ENCODE measurements around the gene HDLBP.

HDLBP gene

GRCh38 chr2:241204010-241204384 lies 111.5 kb downstream of the HDLBP start:
- Histone ChIP-seq H3K4me3 (ENCODE audit: low read length) (no peak overlapping the region), H3K9ac (ENCODE audit: low read length) (no peak overlapping the region), H3K4me1 (ENCODE audit: low read length) (no peaks in the 10 kb centered on the region), H3K4me2 (ENCODE audit: low read length) (no peak overlapping the region), H3K79me2 (ENCODE audit: low read length) (no peaks in the 10 kb centered on the region), H3K27ac (ENCODE audit: low read length) (no peak overlapping the region), H4K20me1 (ENCODE audit: insufficient read depth, low read length) (no peaks in the 10 kb centered on the region), H3K9me3 (ENCODE audit: insufficient read depth, low read length) (no peaks in the 10 kb centered on the region), H2AFZ (ENCODE audit: low read depth, low read length) (no peak overlapping the region), H3K36me3 (replicated peaks; ENCODE audit: low read depth, low read length) (no peaks in the 10 kb centered on the region), H3K27me3 (ENCODE audit: low read depth, low read length) (no peaks in the 10 kb centered on the region)
- TF ChIP-seq, protein P1, sequence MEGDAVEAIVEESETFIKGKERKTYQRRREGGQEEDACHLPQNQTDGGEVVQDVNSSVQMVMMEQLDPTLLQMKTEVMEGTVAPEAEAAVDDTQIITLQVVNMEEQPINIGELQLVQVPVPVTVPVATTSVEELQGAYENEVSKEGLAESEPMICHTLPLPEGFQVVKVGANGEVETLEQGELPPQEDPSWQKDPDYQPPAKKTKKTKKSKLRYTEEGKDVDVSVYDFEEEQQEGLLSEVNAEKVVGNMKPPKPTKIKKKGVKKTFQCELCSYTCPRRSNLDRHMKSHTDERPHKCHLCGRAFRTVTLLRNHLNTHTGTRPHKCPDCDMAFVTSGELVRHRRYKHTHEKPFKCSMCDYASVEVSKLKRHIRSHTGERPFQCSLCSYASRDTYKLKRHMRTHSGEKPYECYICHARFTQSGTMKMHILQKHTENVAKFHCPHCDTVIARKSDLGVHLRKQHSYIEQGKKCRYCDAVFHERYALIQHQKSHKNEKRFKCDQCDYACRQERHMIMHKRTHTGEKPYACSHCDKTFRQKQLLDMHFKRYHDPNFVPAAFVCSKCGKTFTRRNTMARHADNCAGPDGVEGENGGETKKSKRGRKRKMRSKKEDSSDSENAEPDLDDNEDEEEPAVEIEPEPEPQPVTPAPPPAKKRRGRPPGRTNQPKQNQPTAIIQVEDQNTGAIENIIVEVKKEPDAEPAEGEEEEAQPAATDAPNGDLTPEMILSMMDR (IDR thresholded peaks at IDR 0.05; ENCODE audit: low read depth, low read length): no peak

- TF ChIP-seq EZH2phosphoT487 (IDR thresholded peaks at IDR 0.05; ENCODE audit: low read depth): no peak
- TF ChIP-seq, protein P1 (IDR thresholded peaks at IDR 0.05; ENCODE audit: low read depth, low read length): no peak
- Histone ChIP-seq H3K4me1 (ENCODE audit: low read length) (no peaks in the 10 kb centered on the region), H3K9ac (ENCODE audit: low read length) (no peak overlapping the region), H3K36me3 (replicated peaks; ENCODE audit: low read depth, low read length) (no peaks in the 10 kb centered on the region), H3K4me2 (ENCODE audit: low read length) (no peak overlapping the region), H3K27ac (ENCODE audit: low read length) (no peak overlapping the region), H3K9me3 (ENCODE audit: insufficient read depth, low read length) (no peaks in the 10 kb centered on the region), H3K79me2 (ENCODE audit: low read length) (no peaks in the 10 kb centered on the region), H3K4me3 (ENCODE audit: low read length) (no peak overlapping the region), H3K27me3 (ENCODE audit: low read depth, low read length) (no peaks in the 10 kb centered on the region), H4K20me1 (ENCODE audit: insufficient read depth, low read length) (no peaks in the 10 kb centered on the region), H2AFZ (ENCODE audit: low read depth, low read length) (no peak overlapping the region)
Observed at GRCh38 chr2:241203218-241204009, 112.1 kb downstream of the HDLBP start.

- H3K79me2 ChIP-seq (ENCODE audit: low read length): no peaks in the 10 kb centered on the region
- no peaks in the 10 kb centered on the region for H3K27me3 ChIP-seq (ENCODE audit: low read depth, low read length)
Observed at GRCh38 chr2:241202681-241203080, 112.8 kb downstream of the HDLBP start.

DNA sequence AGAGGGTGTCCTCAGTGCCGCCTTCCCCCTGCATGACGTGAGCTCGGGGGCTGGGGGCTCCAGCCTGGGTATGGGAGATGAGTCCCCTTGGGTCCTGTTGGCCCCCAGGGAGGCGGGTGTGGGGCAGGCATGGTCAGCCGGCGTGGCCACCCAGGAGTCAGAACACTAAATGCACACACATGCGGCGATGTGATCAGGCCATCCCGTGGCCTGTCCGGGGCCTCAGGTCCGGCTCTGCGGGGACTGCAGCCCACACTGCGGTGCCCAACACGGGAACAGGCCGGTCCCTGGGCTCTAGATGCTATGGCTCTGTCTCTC lies 113.2 kb downstream of the HDLBP start:
- Histone ChIP-seq H3K9me3 (ENCODE audit: insufficient read depth, low read length) (no peaks in the 10 kb centered on the region), H3K4me3 (ENCODE audit: low read length) (no peak overlapping the region), H3K36me3 (replicated peaks; ENCODE audit: low read depth, low read length) (no peaks in the 10 kb centered on the region), H3K27me3 (ENCODE audit: low read depth, low read length) (no peaks in the 10 kb centered on the region), H4K20me1 (ENCODE audit: insufficient read depth, low read length) (no peaks in the 10 kb centered on the region), H2AFZ (ENCODE audit: low read depth, low read length) (no peak overlapping the region), H3K27ac (ENCODE audit: low read length) (no peak overlapping the region), H3K79me2 (ENCODE audit: low read length) (no peaks in the 10 kb centered on the region), H3K4me1 (ENCODE audit: low read length) (no peaks in the 10 kb centered on the region), H3K9ac (ENCODE audit: low read length) (no peak overlapping the region), H3K4me2 (ENCODE audit: low read length) (no peak overlapping the region)
- TF ChIP-seq, protein P1 (IDR thresholded peaks at IDR 0.05; ENCODE audit: low read depth, low read length): no peak
- no peak for TF ChIP-seq EZH2phosphoT487 (IDR thresholded peaks at IDR 0.05; ENCODE audit: low read depth)

More at GRCh38 chr2:241202681-241203080, 112.8 kb downstream of the HDLBP start:
- H3K27ac ChIP-seq (ENCODE audit: low read length): no peak overlapping the region
- TF ChIP-seq, protein P1 (IDR thresholded peaks at IDR 0.05; ENCODE audit: low read depth, low read length): no peak
- TF ChIP-seq EZH2phosphoT487 (IDR thresholded peaks at IDR 0.05; ENCODE audit: low read depth): no peak
- no peaks in the 10 kb centered on the region for H3K4me1 ChIP-seq (ENCODE audit: low read length)
- H3K9ac ChIP-seq (ENCODE audit: low read length): no peak overlapping the region
- H2AFZ ChIP-seq (ENCODE audit: low read depth, low read length): no peak overlapping the region
- no peak overlapping the region for H3K4me3 ChIP-seq (ENCODE audit: low read length)
- no peaks in the 10 kb centered on the region for H3K9me3 ChIP-seq (ENCODE audit: insufficient read depth, low read length)
- H4K20me1 ChIP-seq (ENCODE audit: insufficient read depth, low read length): no peaks in the 10 kb centered on the region
- no peaks in the 10 kb centered on the region for H3K36me3 ChIP-seq (replicated peaks; ENCODE audit: low read depth, low read length)
- no peak overlapping the region for H3K4me2 ChIP-seq (ENCODE audit: low read length)

All from OCI-LY3 (cell line).